HG02970 (cell line): ENCODE data around the gene ADA.

Experiments used
- ATAC-seq: cut with Tn5 transposase; IDR thresholded peaks from one replicate; pipeline ENCODE4 v1.9.1; 2021; ENCODE audit warnings: mild to moderate bottlenecking, moderate library complexity, moderate number of reproducible peaks; ENCODE audit not compliant: unreplicated experiment, low FRiP score

Gene ADA

DNA sequence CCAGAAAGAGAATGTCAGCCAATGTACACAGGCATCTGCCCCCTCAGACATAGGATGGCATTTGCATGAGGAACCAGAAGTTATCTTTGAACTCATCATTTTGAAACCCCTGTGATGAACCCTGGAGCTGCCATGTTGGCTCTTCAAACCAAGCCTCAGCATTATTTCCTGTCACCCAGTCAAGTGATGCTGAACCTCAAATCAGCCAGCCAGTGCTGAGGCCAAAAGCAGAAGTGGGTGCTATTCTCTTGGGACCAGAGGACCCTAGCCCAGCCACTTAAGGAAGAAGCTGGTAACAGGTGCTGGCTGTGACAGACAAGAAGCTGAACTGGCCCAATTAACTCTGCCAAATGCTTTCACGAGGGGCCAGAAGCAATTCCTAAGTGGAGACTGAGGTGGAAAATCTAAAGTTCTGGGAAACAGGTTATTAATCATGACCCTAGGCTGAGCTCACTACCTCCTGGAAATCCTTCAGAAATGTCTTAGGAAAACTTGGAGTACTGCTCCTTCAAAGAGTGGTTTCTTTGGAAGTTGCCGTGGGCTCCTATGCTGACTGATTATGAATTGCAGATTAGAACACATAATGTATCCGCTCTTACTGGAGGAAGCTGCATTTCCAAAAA, 65.1 kb downstream of the ADA start:
- ATAC-seq, result peak; percentile 61

DNA sequence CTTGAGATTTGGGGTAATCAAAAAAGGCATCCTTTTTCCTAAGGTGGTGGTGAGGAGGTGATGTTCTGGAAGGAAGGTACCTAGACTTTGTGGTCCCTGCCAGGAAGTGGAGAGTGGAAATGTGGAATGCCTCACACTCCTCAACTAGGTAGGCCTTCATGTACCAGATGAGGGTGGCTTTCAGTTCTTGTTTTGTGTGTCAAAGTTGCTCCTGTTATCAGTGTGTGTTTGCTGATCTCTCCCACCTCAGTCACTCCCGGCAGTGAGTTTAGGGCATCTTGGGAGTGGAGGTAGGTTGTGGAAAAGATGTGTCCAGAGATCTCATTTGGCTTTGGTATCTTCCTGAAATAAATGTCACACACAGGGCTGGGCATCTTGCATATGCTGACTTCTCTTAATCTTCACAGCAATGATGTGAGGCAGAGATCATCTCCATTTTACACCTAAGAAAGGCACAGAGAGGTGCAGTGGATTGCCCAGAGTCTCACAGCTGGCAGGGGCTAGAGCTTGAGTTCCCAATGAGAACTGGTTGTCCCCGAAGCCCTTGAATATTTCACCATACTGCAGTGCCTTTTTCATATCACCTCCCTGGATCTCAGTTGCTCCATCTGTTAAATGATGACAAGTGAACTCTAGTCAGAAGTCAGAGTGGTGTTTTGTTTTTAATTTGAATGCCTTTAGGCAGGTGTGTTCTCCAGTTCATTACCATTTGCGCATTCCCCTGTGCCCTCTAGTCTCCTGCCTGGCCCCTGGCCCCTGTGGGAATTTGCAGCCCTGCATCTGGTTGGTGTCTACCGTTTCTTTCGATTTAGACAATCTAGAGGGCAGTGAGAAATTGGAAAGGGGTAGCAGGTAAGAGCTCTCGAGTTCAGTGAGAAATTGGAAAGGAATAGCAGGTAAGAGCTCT, 66.2 kb downstream of the ADA start:
- ATAC-seq, result no peak

- no peak for ATAC-seq
These were observed 67.3 kb downstream of the ADA start for GRCh38 chr20:44584162-44584561.

- ATAC-seq, result no peak
These were observed 68.3 kb downstream of the ADA start for GRCh38 chr20:44583157-44583556.

DNA sequence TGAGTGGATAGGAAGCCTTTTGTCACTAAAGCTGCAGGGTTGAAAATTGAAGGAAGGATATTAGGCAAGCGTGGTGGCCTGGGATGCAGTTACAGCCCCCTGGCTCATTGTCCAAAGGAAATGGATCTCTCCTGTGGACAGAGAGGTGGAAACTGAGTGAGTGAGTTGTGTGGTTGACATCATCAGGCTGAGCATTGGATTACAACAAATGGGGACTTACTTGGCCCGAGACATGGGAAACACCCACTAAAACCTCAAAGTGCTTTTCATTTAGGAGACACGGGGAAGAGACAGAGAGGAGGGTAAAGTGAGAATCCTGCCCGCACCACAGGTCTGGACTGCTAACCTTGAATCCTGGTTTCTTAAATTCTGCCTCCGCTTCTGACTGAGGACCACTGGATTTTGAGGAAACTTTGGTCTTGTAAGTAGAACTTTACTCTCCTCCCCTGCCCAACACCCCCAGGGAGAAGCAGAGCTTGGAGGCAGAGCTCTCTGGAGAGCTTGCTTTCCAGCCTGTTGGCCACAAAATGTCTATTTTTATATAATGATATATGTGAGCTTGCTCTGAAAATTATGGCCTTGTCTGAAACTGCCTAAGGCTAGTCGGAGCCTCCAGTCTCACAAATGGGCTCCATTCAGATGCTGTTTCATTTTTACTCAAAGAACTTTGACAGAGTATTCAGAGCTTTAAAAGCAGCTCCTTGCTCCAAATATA, 69.0 kb downstream of the ADA start, which contains the start of gene PKIG:
TSS of gene PKIG (plus strand) at position 269 of the 715 bp plus-strand sequence. CDS start 31,978 bp downstream, outside the sequence.
- ATAC-seq, result no peak

DNA sequence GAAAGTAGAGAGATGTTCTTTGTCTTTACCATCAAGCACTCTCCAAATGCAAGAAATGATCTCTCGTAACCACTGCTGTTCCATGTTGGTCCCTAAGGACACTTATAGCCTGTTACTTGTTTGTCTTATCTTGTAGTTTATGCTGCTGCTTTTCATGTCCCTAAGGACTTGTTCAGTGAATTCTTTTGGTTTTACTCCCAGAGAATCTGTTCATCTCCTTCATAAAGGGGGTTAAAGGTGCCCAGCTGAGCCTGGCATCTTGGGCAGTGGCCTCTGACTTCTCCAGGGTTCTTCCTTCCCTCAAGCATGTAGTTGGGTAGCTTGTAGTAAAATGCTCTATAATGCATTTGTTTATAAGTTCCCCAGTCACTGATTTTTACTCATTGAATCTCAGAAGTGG, 70.0 kb downstream of the ADA start:
- no peak for ATAC-seq

- no peak for ATAC-seq
These were observed 70.8 kb downstream of the ADA start for GRCh38 chr20:44580581-44581268.

- no peak for ATAC-seq
These were observed 72.0 kb downstream of the ADA start for GRCh38 chr20:44579313-44580081.

DNA sequence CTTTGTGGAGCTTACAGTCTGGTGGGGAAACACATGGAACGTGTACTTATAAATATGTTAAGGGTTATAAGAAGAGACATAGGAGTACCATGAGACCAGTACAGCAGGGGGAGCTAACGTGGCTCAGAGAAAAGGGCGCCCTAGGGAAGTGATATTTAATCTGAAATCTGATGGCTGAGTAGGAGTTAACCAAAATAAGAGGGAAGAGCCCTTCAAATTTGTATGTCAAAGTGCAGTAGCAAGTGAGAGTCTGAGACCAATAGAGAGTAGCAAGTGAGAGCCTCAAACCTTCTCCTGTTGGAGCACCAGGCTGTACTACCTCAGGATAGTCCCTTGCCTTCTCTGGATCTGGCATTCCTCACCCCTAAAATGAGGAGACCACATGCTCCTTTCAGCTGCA, 75.2 kb downstream of the ADA start:
- no peak for ATAC-seq

- no peak for ATAC-seq
These were observed 77.1 kb downstream of the ADA start for GRCh38 chr20:44574372-44574771.

- ATAC-seq, result no peak
These were observed 78.0 kb downstream of the ADA start for GRCh38 chr20:44573501-44573869.

DNA sequence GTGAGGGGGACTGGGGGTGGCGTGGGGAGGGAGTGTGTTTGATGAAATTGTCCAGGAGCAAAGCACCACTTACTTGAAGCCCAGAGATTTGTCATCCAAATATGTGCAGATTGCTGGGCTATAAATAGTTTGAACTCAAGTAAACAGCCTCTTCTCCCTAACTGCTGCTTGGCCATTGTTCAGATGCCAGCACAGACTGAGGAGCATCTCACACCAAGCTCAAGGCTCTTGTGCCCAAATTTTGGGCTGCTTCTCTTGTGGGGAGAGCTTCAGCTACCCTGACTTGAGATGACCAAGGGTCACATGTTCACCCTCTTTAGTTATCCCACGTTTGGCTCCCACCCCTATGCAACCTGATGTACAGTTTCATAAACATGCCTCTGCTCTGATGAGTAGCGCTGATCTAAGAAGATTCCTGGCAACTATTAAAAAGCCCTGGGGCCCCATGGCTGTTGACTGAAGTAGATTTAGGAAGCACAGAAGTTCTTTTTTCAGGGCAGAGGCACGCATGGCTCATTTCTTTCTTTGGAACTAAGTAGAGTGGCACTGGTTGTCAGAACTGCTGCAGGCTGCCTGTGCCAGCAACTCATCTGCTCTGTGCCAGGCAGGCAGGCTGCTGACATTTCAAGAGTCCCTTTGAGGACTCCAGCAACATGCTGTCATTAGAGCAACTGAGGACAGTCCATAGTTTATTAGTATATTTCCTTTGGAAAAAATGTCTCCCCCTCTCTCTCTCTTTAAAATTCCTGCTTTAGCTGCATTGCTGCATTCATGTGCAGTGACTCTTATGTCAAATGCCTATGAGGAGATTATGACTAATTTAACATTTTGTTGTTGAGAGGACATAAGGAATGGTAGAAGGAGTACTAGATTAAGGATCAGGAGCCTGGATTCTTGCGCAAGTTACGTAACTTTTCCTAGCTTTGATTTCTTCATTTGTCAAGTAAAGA, 78.7 kb downstream of the ADA start:
- ATAC-seq, result no peak

DNA sequence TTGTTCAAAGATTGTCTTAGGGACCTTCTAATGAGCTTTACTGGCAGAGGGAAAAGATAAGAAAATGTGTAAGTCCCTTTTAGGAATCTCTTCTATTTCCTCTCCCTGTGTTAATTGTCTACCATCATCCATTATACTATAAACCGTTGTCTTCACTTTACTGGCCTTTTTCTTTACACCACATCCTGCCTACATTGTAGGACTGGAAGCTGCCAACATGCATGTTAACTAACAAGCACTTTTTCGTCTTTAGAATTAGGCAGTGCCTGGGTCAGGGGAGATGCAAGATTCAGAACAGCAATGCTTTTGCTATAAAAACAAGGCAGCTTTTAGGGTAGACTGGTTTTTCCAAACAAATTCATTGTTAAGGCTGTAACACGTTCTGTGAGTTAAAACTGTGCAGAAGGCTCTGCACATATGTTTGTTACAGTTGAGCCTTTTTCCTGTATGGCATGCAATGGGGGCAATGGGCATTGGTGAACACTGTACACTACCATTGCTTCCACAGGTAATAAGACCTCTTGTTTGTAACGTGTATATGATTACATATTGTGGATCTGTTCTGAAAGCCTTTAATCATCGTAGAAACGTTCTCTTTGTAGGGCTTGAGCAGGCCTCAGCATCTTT, 80.0 kb downstream of the ADA start:
- ATAC-seq, result no peak

DNA sequence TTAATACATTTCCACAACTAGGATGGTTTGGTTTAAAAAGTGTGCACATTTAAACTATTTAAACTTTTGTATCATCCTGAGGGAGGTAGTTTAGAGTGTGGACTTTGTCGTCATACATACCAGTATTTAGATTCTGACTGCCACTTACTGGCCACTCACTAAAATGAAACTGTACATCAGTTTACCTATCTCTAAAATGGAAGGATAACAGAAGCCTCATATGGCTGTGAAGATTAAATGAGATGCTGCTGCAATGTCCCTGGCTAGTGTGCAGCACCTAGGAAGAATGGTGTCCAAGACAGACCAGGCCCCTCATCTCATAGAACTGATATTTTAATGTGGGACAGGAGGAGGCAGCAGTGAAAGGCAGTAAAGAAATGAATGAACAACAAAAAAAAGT, 81.1 kb downstream of the ADA start:
- no peak for ATAC-seq
